ENCODE results near the gene PHLDB2.

Gene PHLDB2

GRCh38 chr3:111919370-111920065, 60.5 kb downstream of the PHLDB2 start:
- no peak for DNase-seq (ENCODE audit: extremely low spot score)
- TF ChIP-seq SP1 (IDR thresholded peaks at IDR 0.05) (no peak), FOXA1 (IDR thresholded peaks at IDR 0.05) (no peak), NFRKB (IDR thresholded peaks at IDR 0.05) (no peak), SUZ12 (IDR thresholded peaks at IDR 0.05) (no peak), BHLHE40 (IDR thresholded peaks at IDR 0.05; ENCODE audit: borderline replicate concordance) (no peak), ZNF384 (IDR thresholded peaks at IDR 0.05) (no peak), FOXM1 (IDR thresholded peaks at IDR 0.05; ENCODE audit: borderline replicate concordance) (no peak), ARNT (IDR thresholded peaks at IDR 0.05) (no peak), TARDBP (IDR thresholded peaks at IDR 0.05) (no peak)
- ChIA-PET CTCF (no interaction called here), POLR2A (no interaction called here)

DNA sequence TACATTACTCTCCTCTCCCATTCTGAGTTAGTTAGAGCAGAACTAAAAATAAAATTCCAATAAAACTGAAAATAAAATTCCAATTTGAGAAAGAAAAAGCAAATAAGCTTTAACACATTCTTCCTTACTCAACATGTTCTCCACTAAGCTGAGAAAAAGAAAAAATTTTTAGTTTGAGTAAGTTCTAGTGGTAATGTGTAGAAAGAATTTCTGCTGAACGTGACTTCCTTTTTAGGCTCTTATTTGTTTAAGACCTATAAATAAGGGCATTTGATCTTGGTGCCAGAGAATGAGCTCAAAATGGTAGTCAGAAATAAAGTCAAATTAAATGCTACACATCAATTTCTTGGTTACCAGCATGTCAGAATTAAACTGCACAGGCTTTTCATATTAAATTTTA, 62.1 kb downstream of the PHLDB2 start:
- TF ChIP-seq, protein P1, sequence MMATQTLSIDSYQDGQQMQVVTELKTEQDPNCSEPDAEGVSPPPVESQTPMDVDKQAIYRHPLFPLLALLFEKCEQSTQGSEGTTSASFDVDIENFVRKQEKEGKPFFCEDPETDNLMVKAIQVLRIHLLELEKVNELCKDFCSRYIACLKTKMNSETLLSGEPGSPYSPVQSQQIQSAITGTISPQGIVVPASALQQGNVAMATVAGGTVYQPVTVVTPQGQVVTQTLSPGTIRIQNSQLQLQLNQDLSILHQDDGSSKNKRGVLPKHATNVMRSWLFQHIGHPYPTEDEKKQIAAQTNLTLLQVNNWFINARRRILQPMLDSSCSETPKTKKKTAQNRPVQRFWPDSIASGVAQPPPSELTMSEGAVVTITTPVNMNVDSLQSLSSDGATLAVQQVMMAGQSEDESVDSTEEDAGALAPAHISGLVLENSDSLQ (IDR thresholded peaks at IDR 0.05) = no peak
- TF ChIP-seq ELF4 (IDR thresholded peaks at IDR 0.05) (no peak), HDGF (IDR thresholded peaks at IDR 0.05; ENCODE audit: borderline replicate concordance) (no peak), ARNT (IDR thresholded peaks at IDR 0.05) (no peak), FOXA1 (IDR thresholded peaks at IDR 0.05) (no peak), ZNF384 (IDR thresholded peaks at IDR 0.05) (no peak), L3MBTL2 (conservative IDR thresholded peaks at IDR 0.05) (no peak), SP1 (IDR thresholded peaks at IDR 0.05) (no peak), LEF1 (IDR thresholded peaks at IDR 0.05; ENCODE audit: borderline replicate concordance) (no peak), FOXM1 (IDR thresholded peaks at IDR 0.05; ENCODE audit: borderline replicate concordance) (no peak), NFRKB (IDR thresholded peaks at IDR 0.05) (no peak), BHLHE40 (IDR thresholded peaks at IDR 0.05; ENCODE audit: borderline replicate concordance) (no peak), CTBP1 (IDR thresholded peaks at IDR 0.05; ENCODE audit: borderline replicate concordance) (no peak), TARDBP (IDR thresholded peaks at IDR 0.05) (no peak), FOXK2 (IDR thresholded peaks at IDR 0.05) (no peak)
- ChIA-PET POLR2A (no interaction called here), CTCF (interaction anchor here (0.6 to 0.7 kb wide), 2 partner anchors 17 to 56 kb away, joined by 4 to 8 read pairs; no protein-coding TSS in a partner anchor)
- no peak for DNase-seq (ENCODE audit: extremely low spot score)

DNA sequence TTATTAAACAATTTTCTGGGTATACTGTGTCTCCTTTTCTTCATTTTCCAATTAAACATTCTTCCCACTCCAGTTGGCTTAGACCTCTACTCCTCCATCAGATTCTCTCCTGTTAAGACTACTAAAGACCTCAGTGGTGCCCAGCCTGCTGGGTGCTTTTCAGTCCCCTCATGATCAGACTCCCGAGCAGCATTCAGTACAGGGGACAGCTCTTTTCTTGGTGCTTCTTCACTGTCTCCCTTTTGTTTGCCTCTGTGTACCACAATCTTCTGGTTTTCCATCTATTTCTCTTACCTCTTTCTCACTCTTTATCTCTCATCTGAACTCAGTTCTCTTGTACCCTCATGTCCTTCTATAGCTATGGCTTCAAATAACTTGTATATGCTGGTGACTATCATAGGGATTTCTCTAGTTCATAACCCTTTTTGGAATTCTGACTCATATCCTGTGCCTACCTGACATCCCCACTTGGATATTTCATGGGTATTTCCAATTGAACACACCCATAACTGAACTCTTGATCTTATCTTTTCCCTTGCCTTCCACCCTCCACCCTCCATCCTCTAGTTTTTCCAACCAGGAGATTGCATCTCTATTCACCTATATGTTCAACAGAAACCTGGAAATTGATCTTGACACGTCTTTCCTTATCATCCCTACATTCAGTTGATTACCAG, 64.2 kb downstream of the PHLDB2 start:
- POLR2A ChIA-PET = no interaction called here
- CTCF ChIA-PET = no interaction called here
- no peak for DNase-seq (ENCODE audit: extremely low spot score)
- TF ChIP-seq ZNF384 (IDR thresholded peaks at IDR 0.05) (no peak), CTBP1 (IDR thresholded peaks at IDR 0.05; ENCODE audit: borderline replicate concordance) (no peak)

DNA sequence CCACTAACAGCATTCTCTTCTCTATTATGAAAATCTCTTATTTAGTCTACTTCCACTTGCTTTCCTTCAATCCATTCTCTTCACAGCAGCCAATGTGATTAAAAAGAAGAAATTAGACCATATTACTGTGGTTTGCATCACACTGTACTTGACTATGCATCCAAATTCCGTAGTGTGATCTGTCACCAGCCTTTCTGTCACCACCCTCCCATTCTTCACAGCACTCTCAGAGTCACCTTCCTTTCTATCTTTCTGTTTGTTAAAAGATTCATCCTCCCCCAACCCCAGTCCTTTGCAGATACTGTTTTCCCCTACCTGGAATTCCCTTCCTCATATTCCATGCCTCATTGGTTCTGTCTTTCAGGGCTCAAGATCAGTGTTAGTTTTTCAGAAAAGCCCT, 64.7 kb downstream of the PHLDB2 start:
- no peak for DNase-seq (ENCODE audit: extremely low spot score)
- ChIA-PET POLR2A (no interaction called here), CTCF (no interaction called here)
- TF ChIP-seq LEF1 (IDR thresholded peaks at IDR 0.05; ENCODE audit: borderline replicate concordance) (no peak), SUZ12 (IDR thresholded peaks at IDR 0.05) (no peak), ZNF384 (IDR thresholded peaks at IDR 0.05) (no peak), FOXK2 (IDR thresholded peaks at IDR 0.05) (no peak), L3MBTL2 (conservative IDR thresholded peaks at IDR 0.05) (no peak), HDGF (IDR thresholded peaks at IDR 0.05; ENCODE audit: borderline replicate concordance) (no peak), ELF4 (IDR thresholded peaks at IDR 0.05) (no peak), NFRKB (IDR thresholded peaks at IDR 0.05) (no peak), FOXA1 (IDR thresholded peaks at IDR 0.05) (no peak), CTBP1 (IDR thresholded peaks at IDR 0.05; ENCODE audit: borderline replicate concordance) (no peak), ARNT (IDR thresholded peaks at IDR 0.05) (no peak)

DNA sequence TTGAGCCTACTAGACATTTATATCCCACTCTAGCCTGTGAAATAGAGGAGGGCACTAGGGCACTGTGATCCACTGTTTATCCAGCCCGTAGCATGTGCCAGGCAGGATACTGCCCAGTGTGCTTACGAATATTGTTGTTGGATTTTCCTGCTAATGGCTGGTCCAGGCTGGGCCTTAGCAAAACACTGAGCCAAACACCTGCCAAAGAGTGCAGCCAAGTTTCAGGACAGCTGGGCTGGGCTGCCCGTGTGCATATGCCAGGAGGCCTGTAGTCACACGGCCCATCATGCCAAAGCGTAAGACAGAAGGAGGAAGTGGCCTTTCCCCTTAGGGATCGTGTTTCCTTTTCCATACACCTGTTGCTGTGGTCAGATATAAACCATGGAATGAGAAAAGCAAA, 65.2 kb downstream of the PHLDB2 start:
- TF ChIP-seq SUZ12 (IDR thresholded peaks at IDR 0.05) = no peak
- no peak for TF ChIP-seq LEF1 (IDR thresholded peaks at IDR 0.05; ENCODE audit: borderline replicate concordance)
- TF ChIP-seq ARNT (IDR thresholded peaks at IDR 0.05) = no peak
- TF ChIP-seq BHLHE40 (IDR thresholded peaks at IDR 0.05; ENCODE audit: borderline replicate concordance) = no peak
- no peak for TF ChIP-seq ZNF384 (IDR thresholded peaks at IDR 0.05)
- no peak for TF ChIP-seq ELF4 (IDR thresholded peaks at IDR 0.05)
- TF ChIP-seq NFRKB (IDR thresholded peaks at IDR 0.05) = no peak
- TF ChIP-seq SP1 (IDR thresholded peaks at IDR 0.05) = no peak
- TF ChIP-seq TARDBP (IDR thresholded peaks at IDR 0.05) = no peak
- ChIA-PET POLR2A (no interaction called here), CTCF (no interaction called here)
- no peak for DNase-seq (ENCODE audit: extremely low spot score)

GRCh38 chr3:111926266-111926676, 67.2 kb downstream of the PHLDB2 start:
- CTCF ChIA-PET = interaction anchor here (0.6 kb wide), 1 partner anchor 208 kb away, joined by 5 read pairs; no protein-coding TSS in a partner anchor
- POLR2A ChIA-PET = no interaction called here
- no peak for DNase-seq (ENCODE audit: extremely low spot score)
- TF ChIP-seq BHLHE40 (IDR thresholded peaks at IDR 0.05; ENCODE audit: borderline replicate concordance) (no peak), ARNT (IDR thresholded peaks at IDR 0.05) (no peak), ZNF384 (IDR thresholded peaks at IDR 0.05) (peak; percentile 86), CTBP1 (IDR thresholded peaks at IDR 0.05; ENCODE audit: borderline replicate concordance) (no peak), FOXA1 (IDR thresholded peaks at IDR 0.05) (no peak)
- TF ChIP-seq, protein P1 (IDR thresholded peaks at IDR 0.05) = peak; percentile 60

- ChIA-PET CTCF (no interaction called here), POLR2A (no interaction called here)
- TF ChIP-seq NFRKB (IDR thresholded peaks at IDR 0.05) (no peak), CTBP1 (IDR thresholded peaks at IDR 0.05; ENCODE audit: borderline replicate concordance) (no peak)
- no peak for DNase-seq (ENCODE audit: extremely low spot score)
These were observed 69.5 kb downstream of the PHLDB2 start for GRCh38 chr3:111928613-111929012.

Data from HEK293T (cell line).